HL-60 (cell line): ENCODE results near the gene CD36.

ENCODE experiments used
- POLR2AphosphoS5 ChIP-seq: IDR thresholded peaks from 2 replicates; pipeline ENCODE4 v1.6.1; 2012; ENCODE audit warnings: low read depth
- TF ChIP-seq, protein P1 (sequence below): IDR thresholded peaks from one replicate; pipeline ENCODE4 v1.5.1; 2011; ENCODE audit warnings: low read length, control low read depth, inconsistent platforms; ENCODE audit not compliant: insufficient read depth

DNA sequence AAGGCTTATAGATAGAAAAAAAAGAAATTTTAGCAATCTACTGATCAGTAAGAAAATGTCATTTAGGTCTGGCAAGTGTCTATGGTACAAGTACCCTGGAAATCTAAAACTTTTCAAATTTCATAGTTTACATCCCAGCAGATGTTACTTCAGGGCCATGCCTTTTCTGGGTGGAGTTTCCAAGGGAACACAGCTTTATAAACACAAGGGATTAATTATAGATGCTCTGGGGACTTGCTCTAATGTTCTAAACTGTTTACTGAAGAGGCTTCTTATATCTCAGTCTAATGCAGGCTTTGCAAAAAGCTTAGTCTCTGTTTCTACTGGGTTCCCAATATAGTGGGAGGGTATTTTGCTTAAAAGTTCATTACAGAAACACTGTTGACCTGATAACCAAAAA is 3.1 kb downstream of the CD36 start:
- TF ChIP-seq, protein P1, sequence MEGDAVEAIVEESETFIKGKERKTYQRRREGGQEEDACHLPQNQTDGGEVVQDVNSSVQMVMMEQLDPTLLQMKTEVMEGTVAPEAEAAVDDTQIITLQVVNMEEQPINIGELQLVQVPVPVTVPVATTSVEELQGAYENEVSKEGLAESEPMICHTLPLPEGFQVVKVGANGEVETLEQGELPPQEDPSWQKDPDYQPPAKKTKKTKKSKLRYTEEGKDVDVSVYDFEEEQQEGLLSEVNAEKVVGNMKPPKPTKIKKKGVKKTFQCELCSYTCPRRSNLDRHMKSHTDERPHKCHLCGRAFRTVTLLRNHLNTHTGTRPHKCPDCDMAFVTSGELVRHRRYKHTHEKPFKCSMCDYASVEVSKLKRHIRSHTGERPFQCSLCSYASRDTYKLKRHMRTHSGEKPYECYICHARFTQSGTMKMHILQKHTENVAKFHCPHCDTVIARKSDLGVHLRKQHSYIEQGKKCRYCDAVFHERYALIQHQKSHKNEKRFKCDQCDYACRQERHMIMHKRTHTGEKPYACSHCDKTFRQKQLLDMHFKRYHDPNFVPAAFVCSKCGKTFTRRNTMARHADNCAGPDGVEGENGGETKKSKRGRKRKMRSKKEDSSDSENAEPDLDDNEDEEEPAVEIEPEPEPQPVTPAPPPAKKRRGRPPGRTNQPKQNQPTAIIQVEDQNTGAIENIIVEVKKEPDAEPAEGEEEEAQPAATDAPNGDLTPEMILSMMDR, result no peak
- no peak for TF ChIP-seq POLR2AphosphoS5
